ENCODE results near the gene CACNB2. TPM values are rescaled to one million over a fixed set of nuclear protein-coding genes. Genes with fewer than 3 reads are reported as not detected.
"Not testable (repeated sequence)": the region's sequence is repeated elsewhere in the genome, so short reads cannot be mapped to it uniquely, and the experiment has no call there.

CACNB2 gene
- total RNA-seq, 1 donor, result 1.3 TPM

- TF ChIP-seq CTCF (IDR thresholded peaks at IDR 0.05; ENCODE audit: insufficient read depth, low read depth, low read length), result no peak
- no peak overlapping the region for H3K4me3 ChIP-seq (ENCODE audit: low read depth, low read length)
- peak; percentile 85 for DNase-seq (ENCODE audit: low read depth)
Observed at GRCh38 chr10:18164748-18165361, 24.6 kb downstream of the CACNB2 start.

GRCh38 chr10:18178854-18179483 is 38.7 kb downstream of the CACNB2 start:
- H3K4me3 ChIP-seq (ENCODE audit: low read depth, low read length), result no peak overlapping the region
- TF ChIP-seq CTCF (IDR thresholded peaks at IDR 0.05; ENCODE audit: insufficient read depth, low read depth, low read length), result no peak
- DNase-seq (ENCODE audit: low read depth), result peak; percentile 28

- H3K4me3 ChIP-seq (ENCODE audit: low read depth, low read length), result no peak overlapping the region
- DNase-seq (ENCODE audit: low read depth), result peak; percentile 36
- no peak for TF ChIP-seq CTCF (IDR thresholded peaks at IDR 0.05; ENCODE audit: insufficient read depth, low read depth, low read length)
Observed at GRCh38 chr10:18179891-18180290, 39.7 kb downstream of the CACNB2 start.

GRCh38 chr10:18181382-18181781 is 41.2 kb downstream of the CACNB2 start:
- not testable (repeated sequence) for H3K4me3 ChIP-seq (ENCODE audit: low read depth, low read length); DNase-seq (ENCODE audit: low read depth)

- TF ChIP-seq CTCF (IDR thresholded peaks at IDR 0.05; ENCODE audit: insufficient read depth, low read depth, low read length), result no peak
- H3K4me3 ChIP-seq (ENCODE audit: low read depth, low read length), result no peak overlapping the region
- DNase-seq (ENCODE audit: low read depth), result no peak
Observed at GRCh38 chr10:18185621-18186020, 45.4 kb downstream of the CACNB2 start.

- no peak overlapping the region for H3K4me3 ChIP-seq (ENCODE audit: low read depth, low read length)
- DNase-seq (ENCODE audit: low read depth), result no peak
- TF ChIP-seq CTCF (IDR thresholded peaks at IDR 0.05; ENCODE audit: insufficient read depth, low read depth, low read length), result no peak
Observed at GRCh38 chr10:18190840-18191239, 50.6 kb downstream of the CACNB2 start.

GRCh38 chr10:18194634-18195033 is 54.4 kb downstream of the CACNB2 start:
- H3K4me3 ChIP-seq (ENCODE audit: low read depth, low read length), result no peak overlapping the region
- TF ChIP-seq CTCF (IDR thresholded peaks at IDR 0.05; ENCODE audit: insufficient read depth, low read depth, low read length), result no peak
- peak; percentile 7 for DNase-seq (ENCODE audit: low read depth)

All from fibroblast of villous mesenchyme (primary cell).